ENCODE results near the gene RANBP1. TPM values are rescaled to one million over a fixed set of nuclear protein-coding genes. Genes with fewer than 3 reads are reported as not detected.
"Not testable (repeated sequence)": the region's sequence is repeated elsewhere in the genome, so short reads cannot be mapped to it uniquely, and the experiment has no call there.

Gene RANBP1
- total RNA-seq (10 to 100 TPM; 61.9 to 67.9 TPM), polyA plus RNA-seq (100 to 1,000 TPM in 1 of 2 donors, 10 to 100 TPM in 1; 87.0 to 111 TPM)

GRCh38 chr22:20115691-20116375, at the start of gene RANBP1:
TSS of gene RANBP1 (plus strand) at chr22:20116104. CDS start at chr22:20116185, 81 bp downstream.
- Histone ChIP-seq H3K27me3 (ENCODE audit: insufficient read depth, low read length) (no peaks in the 10 kb centered on the region), H3K36me3 (ENCODE audit: insufficient read depth, low read length) (peaks cover 55% of the 10 kb centered on the region), H3K27ac (ENCODE audit: low read depth, low read length) (peak within 1 kb of the TSS; percentile 85), H3K9me3 (ENCODE audit: control insufficient read depth in 1 of 2, low read length in 2 of 2) (no peaks in the 10 kb centered on the region), H3K4me1 (ENCODE audit: insufficient read depth, low read length) (peaks cover 44% of the 10 kb centered on the region), H3K4me3 (ENCODE audit: low read length in 2 of 2) (peak within 1 kb of the TSS; percentile 81 to 82)
- H3K27ac Mint-ChIP-seq, result peak within 1 kb of the TSS; percentile 92 to 96 (median 95)
- peak within 1 kb of the TSS; percentile 83 to 93 (median 92) for H3K4me3 Mint-ChIP-seq
- POLR2A ChIA-PET (ENCODE audit: partially characterized antibody), result interaction anchor here (1.3 to 2.9 kb wide), 6 partner anchors 11 to 174 kb away, joined by 3 to 30 read pairs (median 10); partner anchors contain the start of genes COMT, TANGO2, TXNRD2 and ZDHHC8
- H3K36me3 Mint-ChIP-seq, result peaks cover 7 to 50% of the 10 kb centered on the region in 2 donors
- no peaks in the 10 kb centered on the region for H3K27me3 Mint-ChIP-seq
- H3K9me3 Mint-ChIP-seq, result no peaks in the 10 kb centered on the region
- peak in 1 of 5 donors; percentile 35 for DNase-seq
- CTCF ChIA-PET (ENCODE audit: partially characterized antibody), result no interaction called here
- intact Hi-C loops (cut with micrococcal nuclease), result loop anchor here (2.0 kb wide), 1 partner anchor 937 kb away; the partner anchor contains the start of gene SLC25A1
- peaks cover 18 to 49% (median 31%) of the 10 kb centered on the region in 4 donors for H3K4me1 Mint-ChIP-seq

DNA sequence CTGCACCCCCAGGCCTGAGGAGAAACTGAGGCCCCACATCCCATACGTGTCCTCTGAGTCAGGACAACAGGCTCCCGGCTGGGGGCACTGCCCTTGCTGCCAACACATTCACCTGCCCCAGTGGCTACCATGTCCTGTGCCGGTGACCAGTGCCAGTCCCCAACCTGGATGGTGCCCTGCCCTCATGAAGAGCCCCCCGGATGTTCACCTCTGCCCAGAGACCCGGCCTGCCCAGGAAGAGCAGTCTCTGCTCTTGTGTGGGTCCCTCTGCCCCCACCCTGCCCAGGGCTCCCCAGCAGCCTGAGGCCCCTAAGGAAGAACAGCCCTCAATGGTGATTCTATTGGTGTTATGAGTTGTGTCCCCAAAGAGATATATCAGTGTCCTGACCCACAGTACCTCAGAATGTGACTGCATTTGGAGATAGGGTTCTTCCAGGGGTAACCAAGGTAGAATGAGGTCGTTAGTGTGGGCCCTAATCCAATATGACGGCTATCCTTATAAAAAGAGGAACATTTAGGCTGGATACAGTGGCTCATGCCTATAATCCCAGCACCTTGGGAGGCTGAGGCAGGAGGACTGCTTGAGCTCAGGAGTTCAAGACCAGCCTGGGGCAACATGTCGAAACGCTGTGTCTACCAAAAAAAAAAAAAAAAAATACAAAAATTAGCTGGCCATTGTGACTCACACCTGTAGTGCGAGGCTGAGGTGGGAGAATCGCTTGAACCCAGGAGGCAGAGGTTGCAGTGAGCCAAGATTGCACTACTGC, 49.1 kb upstream of the RANBP1 start:
- Mint-ChIP-seq H3K4me3 (no peak overlapping the region), H3K27me3 (no peaks in the 10 kb centered on the region), H3K4me1 (peaks cover 0 to 2% (median 0%) of the 10 kb centered on the region in 4 donors), H3K27ac (peak overlapping the region in 1 of 7 donors; percentile 46), H3K9me3 (no peaks in the 10 kb centered on the region), H3K36me3 (peaks cover 6 to 18% of the 10 kb centered on the region in 2 donors)
- no peaks in the 10 kb centered on the region for H3K9me3 ChIP-seq (ENCODE audit: control insufficient read depth in 1 of 2, low read length in 2 of 2)
- no peak overlapping the region for H3K27ac ChIP-seq (ENCODE audit: low read depth, low read length)
- H3K4me1 ChIP-seq (ENCODE audit: insufficient read depth, low read length), result no peaks in the 10 kb centered on the region
- peaks cover 19% of the 10 kb centered on the region for H3K36me3 ChIP-seq (ENCODE audit: insufficient read depth, low read length)
- POLR2A ChIA-PET (ENCODE audit: partially characterized antibody), result no interaction called here
- CTCF ChIA-PET (ENCODE audit: partially characterized antibody), result no interaction called here
- H3K4me3 ChIP-seq (ENCODE audit: low read length in 2 of 2), result no peak overlapping the region
- no peak for DNase-seq
- intact Hi-C loops (cut with micrococcal nuclease), result no loop called here
- no peaks in the 10 kb centered on the region for H3K27me3 ChIP-seq (ENCODE audit: insufficient read depth, low read length)

DNA sequence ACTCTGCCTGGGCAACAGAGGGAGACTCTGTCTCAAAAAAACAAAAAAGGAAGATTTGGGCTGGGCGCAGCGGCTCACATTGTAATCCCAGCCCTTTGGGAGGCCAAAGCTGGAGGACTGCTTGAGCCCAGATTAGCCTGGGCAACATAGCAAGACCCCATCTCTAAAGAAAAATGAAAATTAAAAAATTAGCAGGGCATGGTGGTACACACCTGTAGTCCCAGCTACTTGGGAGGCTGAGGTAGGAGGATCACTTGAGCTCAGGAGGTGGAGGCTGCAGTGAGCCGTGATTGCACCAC, 48.6 kb upstream of the RANBP1 start:
- H3K4me1 Mint-ChIP-seq; H3K27ac ChIP-seq (ENCODE audit: low read depth, low read length); H3K4me1 ChIP-seq (ENCODE audit: insufficient read depth, low read length); POLR2A ChIA-PET (ENCODE audit: partially characterized antibody); H3K4me3 ChIP-seq (ENCODE audit: low read length in 2 of 2); H3K27me3 ChIP-seq (ENCODE audit: insufficient read depth, low read length); H3K27ac Mint-ChIP-seq; H3K4me3 Mint-ChIP-seq; H3K9me3 ChIP-seq (ENCODE audit: control insufficient read depth in 1 of 2, low read length in 2 of 2); H3K27me3 Mint-ChIP-seq; intact Hi-C loops (cut with micrococcal nuclease); H3K9me3 Mint-ChIP-seq; CTCF ChIA-PET (ENCODE audit: partially characterized antibody); DNase-seq: not testable (repeated sequence)
- peaks cover 14% of the 10 kb centered on the region for H3K36me3 ChIP-seq (ENCODE audit: insufficient read depth, low read length)
- H3K36me3 Mint-ChIP-seq, result peaks cover 6 to 17% of the 10 kb centered on the region in 2 donors

DNA sequence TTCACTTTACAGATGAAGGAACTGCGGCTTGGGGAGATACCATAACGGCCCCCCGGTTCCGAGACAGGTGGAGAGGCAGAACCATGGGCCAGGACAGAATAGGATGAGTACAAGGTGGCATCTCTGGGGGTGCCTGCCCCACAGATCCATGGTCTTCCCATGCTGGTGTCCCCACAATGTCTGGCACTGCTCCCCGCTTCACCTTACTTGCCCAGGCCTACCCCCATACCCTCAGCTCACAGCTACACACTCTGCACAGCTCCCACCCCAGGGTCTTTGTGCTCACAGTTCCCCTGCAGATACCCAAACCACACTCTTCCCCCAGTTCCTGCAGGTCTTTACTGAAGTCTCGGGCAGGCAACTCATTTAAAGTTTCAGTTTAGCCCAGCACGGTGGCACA, 47.3 kb upstream of the RANBP1 start:
- POLR2A ChIA-PET (ENCODE audit: partially characterized antibody), result no interaction called here

DNA sequence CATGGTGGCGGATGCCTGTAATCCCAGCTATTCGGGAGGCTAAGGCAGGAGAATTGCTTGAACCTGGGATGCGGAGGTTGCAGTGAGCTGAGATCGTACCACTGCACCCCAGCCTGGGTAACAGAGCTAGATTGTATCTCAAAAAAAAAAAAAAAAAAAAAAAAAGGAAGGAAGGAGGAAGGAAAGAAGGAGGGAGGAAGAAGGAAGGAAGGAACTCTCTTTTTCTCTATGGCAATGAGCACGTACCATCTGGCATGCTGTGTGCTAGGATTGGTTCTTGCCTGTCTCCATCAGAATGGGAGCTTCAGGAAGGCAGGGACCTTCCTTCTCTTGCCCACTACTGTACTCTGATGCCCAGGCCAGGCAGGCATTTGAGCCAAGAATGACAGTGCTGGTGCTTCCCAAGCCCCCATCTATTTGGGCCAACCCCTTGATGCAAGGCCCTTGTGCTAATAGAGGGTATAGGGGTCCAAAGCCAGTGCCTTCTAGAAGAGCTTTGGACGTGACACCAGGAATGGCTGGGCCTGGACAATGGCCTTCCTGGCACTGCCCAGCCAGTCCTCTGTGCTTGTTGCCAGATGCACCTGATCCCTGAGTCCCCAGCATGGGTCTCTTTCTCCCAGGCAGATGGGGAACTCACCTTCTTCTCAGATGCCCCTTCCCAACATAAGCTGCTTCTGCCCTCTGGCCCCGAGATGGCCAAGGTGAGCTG, 46.4 kb upstream of the RANBP1 start:
- intact Hi-C loops (cut with micrococcal nuclease), result no loop called here
- H3K27ac ChIP-seq (ENCODE audit: low read depth, low read length), result no peak overlapping the region
- Mint-ChIP-seq H3K9me3 (no peaks in the 10 kb centered on the region), H3K27ac (no peak overlapping the region), H3K27me3 (no peaks in the 10 kb centered on the region), H3K4me1 (peaks cover 0 to 2% (median 0%) of the 10 kb centered on the region in 4 donors), H3K4me3 (no peak overlapping the region), H3K36me3 (peaks cover 0 to 6% of the 10 kb centered on the region in 2 donors)
- peaks cover 4% of the 10 kb centered on the region for H3K4me1 ChIP-seq (ENCODE audit: insufficient read depth, low read length)
- ChIA-PET POLR2A (ENCODE audit: partially characterized antibody) (no interaction called here), CTCF (ENCODE audit: partially characterized antibody) (interaction anchor here (0.6 kb wide), 1 partner anchor 157 kb away, joined by 3 read pairs; no protein-coding TSS in a partner anchor)
- no peak for DNase-seq
- no peak overlapping the region for H3K4me3 ChIP-seq (ENCODE audit: low read length in 2 of 2)
- H3K36me3 ChIP-seq (ENCODE audit: insufficient read depth, low read length), result peaks cover 3% of the 10 kb centered on the region
- H3K9me3 ChIP-seq (ENCODE audit: control insufficient read depth in 1 of 2, low read length in 2 of 2), result no peaks in the 10 kb centered on the region
- no peaks in the 10 kb centered on the region for H3K27me3 ChIP-seq (ENCODE audit: insufficient read depth, low read length)

More for the DNA sequence above, 47.3 kb upstream of the RANBP1 start:
- Histone ChIP-seq H3K4me3 (ENCODE audit: low read length in 2 of 2) (no peak overlapping the region), H3K4me1 (ENCODE audit: insufficient read depth, low read length) (peaks cover 4% of the 10 kb centered on the region), H3K36me3 (ENCODE audit: insufficient read depth, low read length) (peaks cover 7% of the 10 kb centered on the region), H3K9me3 (ENCODE audit: control insufficient read depth in 1 of 2, low read length in 2 of 2) (no peaks in the 10 kb centered on the region), H3K27me3 (ENCODE audit: insufficient read depth, low read length) (no peaks in the 10 kb centered on the region), H3K27ac (ENCODE audit: low read depth, low read length) (no peak overlapping the region)
- no peak overlapping the region for H3K4me3 Mint-ChIP-seq
- H3K27ac Mint-ChIP-seq, result no peak overlapping the region
- H3K4me1 Mint-ChIP-seq, result peaks cover 0 to 2% (median 0%) of the 10 kb centered on the region in 4 donors
- H3K36me3 Mint-ChIP-seq, result peaks cover 0 to 10% of the 10 kb centered on the region in 2 donors
- intact Hi-C loops (cut with micrococcal nuclease), result no loop called here
- DNase-seq, result no peak
- H3K9me3 Mint-ChIP-seq, result no peaks in the 10 kb centered on the region
- H3K27me3 Mint-ChIP-seq, result no peaks in the 10 kb centered on the region
- CTCF ChIA-PET (ENCODE audit: partially characterized antibody), result interaction anchor here (0.6 kb wide), 1 partner anchor 156 kb away, joined by 3 read pairs; no protein-coding TSS in a partner anchor

DNA sequence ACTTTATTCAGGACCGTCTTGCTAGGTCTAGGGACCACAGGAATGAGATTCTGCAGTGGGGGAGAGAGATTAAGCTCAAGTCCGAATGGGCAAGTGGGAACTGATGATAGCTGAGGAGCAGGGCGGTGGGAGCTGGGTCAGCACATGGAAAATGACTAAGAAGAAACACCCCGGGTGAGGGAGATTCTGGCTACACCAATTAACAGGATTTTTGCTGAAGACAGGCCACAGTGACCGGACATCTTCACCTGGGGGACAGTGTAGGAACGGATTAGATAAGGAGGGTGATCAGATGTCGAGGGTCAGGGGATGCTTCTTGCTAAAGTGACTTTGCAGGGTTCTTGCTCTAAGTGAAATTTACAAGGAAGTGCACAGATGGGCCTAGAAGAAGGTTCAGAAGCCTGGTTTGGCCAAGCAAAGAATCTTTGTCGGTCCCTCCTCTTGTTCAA, 44.4 kb upstream of the RANBP1 start:
- no peaks in the 10 kb centered on the region for H3K9me3 ChIP-seq (ENCODE audit: control insufficient read depth in 1 of 2, low read length in 2 of 2)
- intact Hi-C loops (cut with micrococcal nuclease), result no loop called here
- DNase-seq, result no peak
- H3K27ac ChIP-seq (ENCODE audit: low read depth, low read length), result no peak overlapping the region
- Mint-ChIP-seq H3K27me3 (no peaks in the 10 kb centered on the region), H3K9me3 (no peaks in the 10 kb centered on the region), H3K36me3 (no peaks in the 10 kb centered on the region), H3K4me3 (no peak overlapping the region), H3K4me1 (no peaks in the 10 kb centered on the region), H3K27ac (no peak overlapping the region)
- peaks cover 8% of the 10 kb centered on the region for H3K4me1 ChIP-seq (ENCODE audit: insufficient read depth, low read length)
- H3K4me3 ChIP-seq (ENCODE audit: low read length in 2 of 2), result no peak overlapping the region
- no peaks in the 10 kb centered on the region for H3K27me3 ChIP-seq (ENCODE audit: insufficient read depth, low read length)
- ChIA-PET CTCF (ENCODE audit: partially characterized antibody) (interaction anchor here (1.1 kb wide), 1 partner anchor 12 kb away, joined by 4 read pairs; no protein-coding TSS in a partner anchor), POLR2A (ENCODE audit: partially characterized antibody) (no interaction called here)
- no peaks in the 10 kb centered on the region for H3K36me3 ChIP-seq (ENCODE audit: insufficient read depth, low read length)
